HS-5 (cell line): ENCODE measurements around the gene DCXR.

Experiments used
- DNase-seq: peaks from one replicate; pipeline ENCODE4 v3.0.0-alpha.2; 2012; ENCODE audit warnings: low read depth

DCXR gene

GRCh38 chr17:82072827-82073226 lies 35.3 kb upstream of the DCXR start:
- no peak for DNase-seq

GRCh38 chr17:82070611-82071010 lies 33.1 kb upstream of the DCXR start:
- no peak for DNase-seq

DNA sequence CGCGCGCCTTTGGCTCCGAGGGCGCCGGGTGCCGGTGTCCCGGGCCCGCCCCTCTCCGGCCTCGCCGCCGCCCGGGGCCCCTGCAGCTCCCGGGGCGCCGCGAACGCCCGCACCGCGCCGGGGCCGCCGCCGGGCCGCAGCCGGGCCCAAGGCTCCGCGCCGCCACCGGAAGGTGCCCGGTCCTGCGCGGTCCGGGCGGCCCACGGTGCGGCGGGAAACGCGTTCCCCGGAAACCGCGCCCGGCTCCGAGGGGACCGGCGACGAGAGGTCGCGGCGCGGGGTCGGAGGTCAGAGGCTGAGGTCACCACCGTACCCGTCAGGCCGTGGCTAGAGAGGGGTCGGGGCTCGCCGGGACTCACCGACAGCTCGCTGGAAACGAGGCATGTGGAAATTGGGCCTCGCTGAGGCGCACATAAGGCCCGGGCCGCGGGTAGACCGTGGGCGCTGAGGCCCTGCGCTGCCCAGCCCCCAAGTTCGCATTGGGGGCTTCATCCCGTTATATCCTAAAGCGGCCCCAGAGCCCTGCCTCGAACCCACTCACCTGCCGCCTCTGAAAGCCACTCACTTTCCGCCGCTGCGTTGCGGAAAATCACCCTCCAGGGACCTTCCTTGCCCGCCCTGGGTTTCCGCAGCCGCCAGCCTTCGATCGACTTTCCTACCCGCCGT lies 28.3 kb upstream of the DCXR start, which contains the start of gene DUS1L:
Gene DUS1L, minus strand, starts transcription at position 167 of the 666 bp plus-strand sequence. CDS start 745 bp downstream, outside the sequence.
- DNase-seq = no peak

GRCh38 chr17:82065193-82065637 lies 27.7 kb upstream of the DCXR start:
- no peak for DNase-seq

- no peak for DNase-seq
These were observed 27.1 kb upstream of the DCXR start for GRCh38 chr17:82064433-82065192.

DNA sequence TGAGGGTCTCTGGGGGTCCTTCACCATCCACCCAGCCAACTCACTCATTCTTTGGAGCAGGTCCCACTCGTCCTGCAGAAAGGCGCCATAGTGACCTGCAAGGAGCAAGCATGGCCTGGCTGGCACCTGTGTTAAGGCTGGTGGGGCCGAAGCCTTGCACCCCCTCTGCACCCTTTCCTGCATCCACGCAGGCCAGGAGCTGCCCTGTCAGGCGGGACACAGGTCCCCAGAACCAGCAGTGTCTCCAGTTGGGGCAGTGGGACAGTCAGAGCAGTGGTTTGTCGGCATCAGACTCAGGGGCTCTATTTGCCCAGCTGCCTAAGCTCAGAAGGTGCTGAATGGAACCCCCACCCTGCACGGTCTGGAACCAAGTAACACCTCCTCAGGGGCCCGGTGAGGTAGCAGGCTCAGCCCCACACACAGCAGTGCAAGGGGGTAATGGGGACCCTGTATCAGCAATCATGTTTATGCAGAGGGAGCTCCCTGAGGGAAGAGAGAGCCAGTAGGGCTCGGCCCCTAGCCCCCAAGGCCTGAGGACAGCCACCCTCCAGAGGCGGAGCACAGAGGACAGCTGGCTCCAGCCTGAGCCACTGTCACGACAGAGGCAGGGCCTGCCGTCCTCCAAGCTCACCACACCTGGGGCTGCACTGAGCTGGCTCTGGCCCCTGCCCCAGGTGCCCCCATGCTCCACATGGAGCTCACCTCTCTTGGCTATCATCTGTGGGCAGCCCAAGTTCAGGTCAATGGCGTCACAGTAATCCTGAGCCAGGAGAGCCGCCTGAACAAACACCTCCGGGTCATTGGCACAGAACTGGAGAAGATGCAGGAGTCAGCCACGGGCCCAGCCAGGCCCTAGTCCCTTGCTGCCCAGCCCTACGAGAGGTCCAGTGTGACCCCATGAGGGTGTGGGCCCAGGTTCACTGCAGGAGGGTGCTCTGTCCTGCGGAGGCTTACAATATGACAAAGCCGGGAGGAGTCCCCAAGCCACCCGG lies 26.2 kb upstream of the DCXR start:
- no peak for DNase-seq

DNA sequence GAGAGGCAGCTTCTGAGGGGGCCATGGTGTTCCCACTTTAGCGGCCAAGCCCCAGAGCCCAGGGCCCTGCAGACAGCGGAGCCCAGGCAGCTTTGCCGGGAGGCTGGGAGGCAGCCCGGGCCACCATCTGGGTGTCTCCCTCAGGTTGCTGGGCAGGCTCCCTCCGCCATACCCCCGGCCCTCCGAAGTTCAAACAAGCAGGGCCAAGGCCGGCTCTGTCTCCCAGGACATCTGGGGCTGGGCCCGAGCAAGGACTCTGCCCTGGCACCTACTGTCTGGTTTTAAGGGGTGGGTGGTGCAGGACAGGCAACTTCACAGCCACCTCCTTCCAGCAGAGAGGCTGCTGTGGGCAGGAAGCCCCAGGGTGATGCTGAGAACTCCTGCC lies 25.5 kb upstream of the DCXR start:
- no peak for DNase-seq

DNA sequence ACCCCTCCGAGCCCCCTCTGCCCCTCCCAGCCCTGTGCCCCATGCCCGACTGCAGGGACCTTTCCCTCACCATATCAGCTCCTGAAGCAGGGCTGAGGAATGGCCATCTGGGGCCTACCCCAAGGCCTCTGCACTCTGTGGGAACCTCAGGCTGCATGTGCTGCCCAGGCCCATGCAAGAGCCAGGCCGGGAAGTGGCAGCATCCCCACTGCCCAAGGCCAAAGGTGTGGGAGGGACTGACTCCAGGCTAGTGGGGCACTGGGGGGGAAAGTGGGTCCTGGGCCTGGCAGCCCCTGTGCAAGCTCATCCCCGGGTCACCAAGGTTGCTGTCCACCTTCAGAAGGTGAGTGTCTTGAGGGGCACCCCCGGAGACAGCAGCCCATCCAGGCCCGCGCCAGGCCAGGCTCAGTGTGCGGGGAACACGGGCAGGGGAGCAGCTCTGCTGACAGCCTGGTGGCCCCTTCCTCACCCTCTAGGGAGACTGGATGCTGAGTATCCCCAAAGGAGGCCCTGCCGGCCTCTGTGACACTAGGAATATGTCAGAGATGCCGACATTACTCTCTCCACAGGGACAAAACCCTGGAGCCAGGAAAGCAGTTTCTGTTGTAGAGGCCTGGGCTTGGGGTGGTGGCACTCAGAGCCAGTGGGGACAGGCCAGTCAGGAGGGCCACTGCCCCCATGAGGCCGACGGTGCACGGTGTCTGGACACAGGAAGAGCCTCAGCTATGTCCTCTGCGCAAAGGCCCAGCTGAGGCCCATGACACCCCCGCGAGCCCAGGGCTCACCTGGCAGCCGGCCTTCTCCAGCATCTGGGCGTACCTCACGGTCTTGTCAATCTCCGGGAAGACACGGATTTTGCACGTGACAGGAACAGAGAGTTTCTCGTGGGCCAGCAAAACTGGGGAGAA lies 24.8 kb upstream of the DCXR start:
- DNase-seq = no peak

- no peak for DNase-seq
These were observed 23.8 kb upstream of the DCXR start for GRCh38 chr17:82061047-82061925.

DNA sequence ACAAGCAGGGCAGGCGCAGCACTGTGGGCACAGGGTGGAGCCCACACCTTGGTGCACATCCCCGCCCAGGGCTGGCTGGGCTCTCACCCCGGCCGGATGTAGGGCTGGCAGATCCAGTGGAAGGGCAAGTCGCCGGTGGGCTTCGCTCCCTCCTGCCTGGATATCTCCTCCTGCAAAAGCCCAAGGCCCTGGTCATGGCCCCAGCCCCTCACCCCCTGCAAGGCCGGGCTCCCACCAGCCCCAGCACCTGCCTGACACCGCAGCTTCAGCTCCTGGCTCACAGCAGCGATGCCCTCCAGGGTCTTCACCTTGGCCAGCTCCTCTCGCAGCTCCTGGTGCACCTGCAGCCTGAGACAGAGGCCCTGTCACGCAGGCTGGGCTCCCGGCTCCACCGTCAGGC lies 23.1 kb upstream of the DCXR start:
- DNase-seq = no peak

DNA sequence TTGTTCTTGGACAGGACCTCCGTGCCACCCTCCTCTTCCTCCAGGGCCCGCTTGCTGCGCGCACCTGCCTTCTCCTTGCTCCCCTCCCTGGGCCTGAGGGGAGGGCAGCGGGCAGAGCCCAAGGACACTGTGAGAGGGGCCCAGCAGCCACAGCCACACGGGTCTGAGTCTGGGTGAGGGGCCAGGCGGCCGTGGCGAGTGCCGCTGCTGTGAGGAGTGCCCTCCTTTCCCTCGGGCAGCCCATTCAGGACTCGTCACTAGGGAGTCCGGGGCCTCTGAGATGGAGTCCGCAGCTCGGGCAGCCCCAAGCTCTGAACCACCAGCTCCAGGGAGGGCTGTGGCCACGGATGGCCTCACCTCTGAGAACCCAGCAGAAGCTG lies 22.5 kb upstream of the DCXR start:
- no peak for DNase-seq

DNA sequence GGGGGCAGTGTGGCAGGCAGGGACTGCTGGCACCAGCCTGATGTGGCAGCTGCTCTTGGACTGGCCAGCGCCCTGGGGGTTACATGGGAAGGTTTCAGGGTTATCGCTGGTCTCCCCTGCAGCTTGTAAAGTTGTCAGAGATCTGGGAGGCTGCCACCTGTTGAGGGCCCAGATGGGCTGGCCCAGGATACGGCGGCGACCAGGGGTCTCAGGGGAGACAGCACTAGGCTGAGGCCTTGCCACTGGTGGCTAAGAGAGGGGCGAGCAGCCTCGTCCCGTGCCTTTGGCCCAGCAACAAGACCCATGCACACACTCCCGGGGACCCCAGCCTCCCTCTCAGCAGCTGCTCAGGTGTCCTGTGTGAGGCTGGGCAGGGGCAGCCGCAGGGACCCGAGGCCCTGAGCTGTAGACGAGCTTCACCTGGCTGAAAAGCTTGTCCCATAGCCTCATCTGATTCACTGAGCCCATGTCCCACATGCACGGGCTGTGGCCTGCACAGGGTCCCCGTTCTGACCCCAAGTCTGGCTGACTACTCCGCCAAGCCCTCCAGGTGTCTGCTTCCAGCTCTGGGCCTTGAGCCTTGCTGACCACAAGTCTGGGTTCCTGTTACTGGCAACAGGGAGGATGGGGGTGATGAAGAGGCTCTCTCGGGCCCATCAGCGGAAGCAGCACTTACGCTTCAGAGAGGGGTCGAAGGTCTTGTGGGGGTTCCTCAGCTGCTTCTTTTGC lies 21.9 kb upstream of the DCXR start:
- no peak for DNase-seq

DNA sequence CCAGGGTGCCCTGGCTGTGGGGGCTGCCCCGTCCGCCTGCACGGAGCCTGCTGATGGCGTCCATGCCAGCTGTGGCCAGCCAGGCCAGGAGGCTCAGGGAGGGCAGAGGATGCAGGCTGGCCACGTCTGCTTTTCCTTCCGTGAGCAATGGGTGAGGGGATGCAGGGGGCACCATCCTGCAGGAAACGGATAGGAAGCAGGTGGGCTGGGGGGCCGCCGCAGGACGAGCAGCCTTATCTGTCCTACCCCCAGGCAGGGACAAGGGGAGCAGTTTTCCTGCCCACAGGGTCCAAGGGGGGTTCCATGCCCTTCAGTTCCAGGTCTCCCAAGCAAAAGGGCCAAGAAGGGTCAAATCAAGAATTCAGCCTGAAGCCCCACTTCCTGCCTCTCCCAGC lies 21.4 kb upstream of the DCXR start:
- DNase-seq = no peak

- no peak for DNase-seq
These were observed 20.8 kb upstream of the DCXR start for GRCh38 chr17:82058230-82058854.

GRCh38 chr17:82056729-82057621 lies 19.5 kb upstream of the DCXR start:
- no peak for DNase-seq

DNA sequence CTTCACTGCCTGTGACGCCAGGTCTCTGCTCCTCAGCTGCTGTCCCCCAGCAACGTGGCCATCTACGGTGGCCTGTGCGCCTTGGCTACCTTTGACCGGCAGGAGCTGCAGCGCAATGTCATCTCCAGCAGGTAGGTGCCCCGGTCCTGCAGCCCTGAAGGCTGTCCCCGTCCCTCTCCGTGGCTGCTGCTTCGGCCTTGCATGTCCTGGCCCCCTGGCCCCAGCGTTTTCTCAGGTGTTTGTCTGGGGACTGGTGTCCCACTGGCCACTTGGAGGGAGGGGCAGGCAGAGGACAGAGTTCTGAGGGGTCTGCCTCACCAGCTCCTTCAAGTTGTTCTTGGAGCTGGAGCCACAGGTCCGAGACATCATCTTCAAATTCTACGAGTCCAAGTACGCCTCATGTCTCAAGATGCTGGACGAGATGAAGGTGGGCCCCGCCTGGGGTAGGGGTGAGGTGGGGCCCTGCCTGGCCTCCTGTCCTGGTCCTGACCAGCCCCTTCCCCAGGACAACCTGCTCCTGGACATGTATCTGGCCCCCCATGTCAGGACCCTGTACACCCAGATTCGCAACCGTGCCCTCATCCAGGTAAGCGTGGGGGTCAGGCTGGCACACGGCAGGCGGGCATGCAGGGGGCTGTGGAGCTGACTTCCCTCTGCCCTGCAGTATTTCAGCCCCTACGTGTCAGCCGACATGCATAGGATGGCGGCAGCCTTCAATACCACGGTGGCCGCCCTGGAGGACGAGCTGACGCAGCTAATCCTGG lies 18.6 kb upstream of the DCXR start:
- no peak for DNase-seq
